ENCODE data around the gene FAM228B.
"Not testable (repeated sequence)": the region's sequence is repeated elsewhere in the genome, so short reads cannot be mapped to it uniquely, and the experiment has no call there.

GRCh38 chr2:24109431-24109830 lies 13.8 kb upstream of the FAM228B start:
- not testable (repeated sequence) for TF ChIP-seq CTCF (IDR thresholded peaks at IDR 0.05); EZH2 (IDR thresholded peaks at IDR 0.05; ENCODE audit: borderline replicate concordance, insufficient read depth, low read depth, low read length, poor library complexity, severe bottlenecking)

Measured in B cell (primary cell).